ENCODE measurements around the gene PTPRN2.

GRCh38 chr7:158005531-158005930, 582.1 kb downstream of the PTPRN2 start:
- TF ChIP-seq EZH2 (conservative IDR thresholded peaks at IDR 0.05; ENCODE audit: low read depth, low read length) (no peak), ZBTB8A (CRISPR knock-in tag; IDR thresholded peaks at IDR 0.05; ENCODE audit: borderline replicate concordance, low read depth) (no peak), ZNF614 (CRISPR knock-in tag; IDR thresholded peaks at IDR 0.05; ENCODE audit: borderline replicate concordance) (no peak), NFYB (CRISPR knock-in tag; IDR thresholded peaks at IDR 0.05) (no peak), ZNF362 (CRISPR knock-in tag; IDR thresholded peaks at IDR 0.05; ENCODE audit: borderline replicate concordance) (no peak), TAF1 (CRISPR knock-in tag; IDR thresholded peaks at IDR 0.05) (no peak), MXD3 (CRISPR knock-in tag; IDR thresholded peaks at IDR 0.05) (no peak), CERS6 (CRISPR knock-in tag; IDR thresholded peaks at IDR 0.05) (no peak), CTCF (CRISPR knock-in tag; IDR thresholded peaks at IDR 0.05) (no peak), GATAD2A (CRISPR knock-in tag; IDR thresholded peaks at IDR 0.05) (no peak), TERF1 (CRISPR knock-in tag; IDR thresholded peaks at IDR 0.05) (no peak), USF2 (IDR thresholded peaks at IDR 0.05; ENCODE audit: low read depth, low read length) (no peak), USF2 (CRISPR knock-in tag; IDR thresholded peaks at IDR 0.05; ENCODE audit: borderline replicate concordance) (no peak), MXD1 (CRISPR knock-in tag; IDR thresholded peaks at IDR 0.05) (no peak)
